Mucosa of rectum (tissue), 2 donors: ENCODE data around the gene OST4.

Source experiments
- H3K27ac ChIP-seq, 2 donors: one replicate each; pipeline ENCODE4 v1.7.0; 2013; ENCODE audit warnings: inconsistent platforms in 2 of 2, low read depth in 2 of 2, low read length in 2 of 2
- H3K27me3 ChIP-seq, 2 donors: one replicate each; pipeline ENCODE4 v1.7.0; 2013; ENCODE audit warnings: low read length in 2 of 2; ENCODE audit not compliant: control insufficient read depth in 2 of 2, insufficient read depth in 2 of 2
- H3K36me3 ChIP-seq, 2 donors: one replicate each; pipeline ENCODE4 v1.7.0; 2013; ENCODE audit warnings: low read length in 2 of 2; ENCODE audit not compliant: control insufficient read depth in 2 of 2, insufficient read depth in 2 of 2
- H3K4me1 ChIP-seq, 2 donors: one replicate each; pipeline ENCODE4 v1.7.0; 2013; ENCODE audit warnings: low read length in 2 of 2, mild to moderate bottlenecking in 1 of 2; ENCODE audit not compliant: control insufficient read depth in 2 of 2, insufficient read depth in 2 of 2
- H3K4me3 ChIP-seq, 2 donors: one replicate each; pipeline ENCODE4 v1.7.0; 2013; ENCODE audit warnings: low read length in 2 of 2
- H3K9ac ChIP-seq, 2 donors: one replicate each; pipeline ENCODE4 v1.7.0; 2013; ENCODE audit warnings: low read length in 2 of 2, low read depth in 1 of 2, mild to moderate bottlenecking in 1 of 2
- H3K9me3 ChIP-seq, 2 donors: one replicate each; pipeline ENCODE4 v1.7.0; 2013; ENCODE audit warnings: low read length in 2 of 2; ENCODE audit not compliant: control insufficient read depth in 2 of 2
- donor health status: healthy.
- donor health status: Normal muscosa, but diverticular disease.

Gene OST4

GRCh38 chr2:27105981-27106380 is 34.5 kb upstream of the OST4 start:
- Histone ChIP-seq H3K9ac (no peak overlapping the region), H3K27ac (no peak overlapping the region)

GRCh38 chr2:27102329-27102728 is 30.9 kb upstream of the OST4 start:
- H3K27me3 ChIP-seq = no peaks in the 10 kb centered on the region
- H3K27ac ChIP-seq = no peak overlapping the region
- H3K36me3 ChIP-seq = peaks cover 0 to 3% of the 10 kb centered on the region in 2 donors
- H3K9ac ChIP-seq = no peak overlapping the region
- H3K9me3 ChIP-seq = no peaks in the 10 kb centered on the region
- H3K4me3 ChIP-seq = no peak overlapping the region
- H3K4me1 ChIP-seq = no peaks in the 10 kb centered on the region

More at GRCh38 chr2:27105981-27106380, 34.5 kb upstream of the OST4 start:
- Histone ChIP-seq H3K9me3 (no peaks in the 10 kb centered on the region), H3K4me1 (no peaks in the 10 kb centered on the region), H3K36me3 (no peaks in the 10 kb centered on the region), H3K27me3 (no peaks in the 10 kb centered on the region), H3K4me3 (no peak overlapping the region)

GRCh38 chr2:27100036-27100435 is 28.6 kb upstream of the OST4 start:
- no peaks in the 10 kb centered on the region for H3K9me3 ChIP-seq
- H3K27me3 ChIP-seq = no peaks in the 10 kb centered on the region
- no peak overlapping the region for H3K4me3 ChIP-seq
- H3K36me3 ChIP-seq = peaks cover 0 to 3% of the 10 kb centered on the region in 2 donors
- H3K27ac ChIP-seq = no peak overlapping the region
- no peaks in the 10 kb centered on the region for H3K4me1 ChIP-seq
- H3K9ac ChIP-seq = no peak overlapping the region

GRCh38 chr2:27099334-27099955 is 28.0 kb upstream of the OST4 start:
- Histone ChIP-seq H3K27ac (no peak overlapping the region), H3K27me3 (no peaks in the 10 kb centered on the region), H3K9ac (no peak overlapping the region)

GRCh38 chr2:27097341-27097740 is 25.9 kb upstream of the OST4 start:
- H3K36me3 ChIP-seq = peaks cover 0 to 3% of the 10 kb centered on the region in 2 donors
- H3K27me3 ChIP-seq = no peaks in the 10 kb centered on the region

More at GRCh38 chr2:27099334-27099955, 28.0 kb upstream of the OST4 start:
- Histone ChIP-seq H3K4me1 (no peaks in the 10 kb centered on the region), H3K9me3 (no peaks in the 10 kb centered on the region), H3K36me3 (peaks cover 0 to 3% of the 10 kb centered on the region in 2 donors), H3K4me3 (no peak overlapping the region)

GRCh38 chr2:27096748-27097297 is 25.4 kb upstream of the OST4 start:
- Histone ChIP-seq H3K4me1 (peaks cover 4 to 7% of the 10 kb centered on the region in 2 donors), H3K36me3 (peaks cover 0 to 3% of the 10 kb centered on the region in 2 donors), H3K4me3 (no peak overlapping the region), H3K27ac (no peak overlapping the region), H3K27me3 (no peaks in the 10 kb centered on the region), H3K9me3 (no peaks in the 10 kb centered on the region), H3K9ac (no peak overlapping the region)

More at GRCh38 chr2:27097341-27097740, 25.9 kb upstream of the OST4 start:
- H3K4me3 ChIP-seq = no peak overlapping the region
- H3K9me3 ChIP-seq = no peaks in the 10 kb centered on the region
- H3K4me1 ChIP-seq = peaks cover 4 to 7% of the 10 kb centered on the region in 2 donors
- no peak overlapping the region for H3K27ac ChIP-seq
- no peak overlapping the region for H3K9ac ChIP-seq

GRCh38 chr2:27095745-27096651 is 24.5 kb upstream of the OST4 start:
- Histone ChIP-seq H3K4me1 (peaks cover 4 to 7% of the 10 kb centered on the region in 2 donors), H3K27ac (no peak overlapping the region), H3K4me3 (peak overlapping the region in 1 of 2 donors; percentile 53), H3K9ac (no peak overlapping the region), H3K9me3 (no peaks in the 10 kb centered on the region), H3K36me3 (peaks cover 0 to 3% of the 10 kb centered on the region in 2 donors), H3K27me3 (no peaks in the 10 kb centered on the region)

GRCh38 chr2:27095427-27095744 is 23.9 kb upstream of the OST4 start:
- Histone ChIP-seq H3K27ac (no peak overlapping the region), H3K4me3 (no peak overlapping the region), H3K9me3 (no peaks in the 10 kb centered on the region), H3K4me1 (peaks cover 4 to 7% of the 10 kb centered on the region in 2 donors), H3K27me3 (no peaks in the 10 kb centered on the region), H3K9ac (no peak overlapping the region), H3K36me3 (peaks cover 0 to 3% of the 10 kb centered on the region in 2 donors)

GRCh38 chr2:27094353-27094984 is 23.0 kb upstream of the OST4 start:
- no peak overlapping the region for H3K9ac ChIP-seq
- H3K4me3 ChIP-seq = no peak overlapping the region
- H3K9me3 ChIP-seq = no peaks in the 10 kb centered on the region
- peaks cover 0 to under 1% of the 10 kb centered on the region in 2 donors for H3K36me3 ChIP-seq
- H3K27ac ChIP-seq = no peak overlapping the region
- no peaks in the 10 kb centered on the region for H3K27me3 ChIP-seq
- H3K4me1 ChIP-seq = peaks cover 4 to 7% of the 10 kb centered on the region in 2 donors
